Measurements from ENCODE around the gene TUBGCP2. TPM values are rescaled to one million over a fixed set of nuclear protein-coding genes. Genes with fewer than 3 reads are reported as not detected.

The TUBGCP2 gene, protein sequence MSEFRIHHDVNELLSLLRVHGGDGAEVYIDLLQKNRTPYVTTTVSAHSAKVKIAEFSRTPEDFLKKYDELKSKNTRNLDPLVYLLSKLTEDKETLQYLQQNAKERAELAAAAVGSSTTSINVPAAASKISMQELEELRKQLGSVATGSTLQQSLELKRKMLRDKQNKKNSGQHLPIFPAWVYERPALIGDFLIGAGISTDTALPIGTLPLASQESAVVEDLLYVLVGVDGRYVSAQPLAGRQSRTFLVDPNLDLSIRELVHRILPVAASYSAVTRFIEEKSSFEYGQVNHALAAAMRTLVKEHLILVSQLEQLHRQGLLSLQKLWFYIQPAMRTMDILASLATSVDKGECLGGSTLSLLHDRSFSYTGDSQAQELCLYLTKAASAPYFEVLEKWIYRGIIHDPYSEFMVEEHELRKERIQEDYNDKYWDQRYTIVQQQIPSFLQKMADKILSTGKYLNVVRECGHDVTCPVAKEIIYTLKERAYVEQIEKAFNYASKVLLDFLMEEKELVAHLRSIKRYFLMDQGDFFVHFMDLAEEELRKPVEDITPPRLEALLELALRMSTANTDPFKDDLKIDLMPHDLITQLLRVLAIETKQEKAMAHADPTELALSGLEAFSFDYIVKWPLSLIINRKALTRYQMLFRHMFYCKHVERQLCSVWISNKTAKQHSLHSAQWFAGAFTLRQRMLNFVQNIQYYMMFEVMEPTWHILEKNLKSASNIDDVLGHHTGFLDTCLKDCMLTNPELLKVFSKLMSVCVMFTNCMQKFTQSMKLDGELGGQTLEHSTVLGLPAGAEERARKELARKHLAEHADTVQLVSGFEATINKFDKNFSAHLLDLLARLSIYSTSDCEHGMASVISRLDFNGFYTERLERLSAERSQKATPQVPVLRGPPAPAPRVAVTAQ
- total RNA-seq: 36.1 and 42.4 TPM in 2 replicates

DNA sequence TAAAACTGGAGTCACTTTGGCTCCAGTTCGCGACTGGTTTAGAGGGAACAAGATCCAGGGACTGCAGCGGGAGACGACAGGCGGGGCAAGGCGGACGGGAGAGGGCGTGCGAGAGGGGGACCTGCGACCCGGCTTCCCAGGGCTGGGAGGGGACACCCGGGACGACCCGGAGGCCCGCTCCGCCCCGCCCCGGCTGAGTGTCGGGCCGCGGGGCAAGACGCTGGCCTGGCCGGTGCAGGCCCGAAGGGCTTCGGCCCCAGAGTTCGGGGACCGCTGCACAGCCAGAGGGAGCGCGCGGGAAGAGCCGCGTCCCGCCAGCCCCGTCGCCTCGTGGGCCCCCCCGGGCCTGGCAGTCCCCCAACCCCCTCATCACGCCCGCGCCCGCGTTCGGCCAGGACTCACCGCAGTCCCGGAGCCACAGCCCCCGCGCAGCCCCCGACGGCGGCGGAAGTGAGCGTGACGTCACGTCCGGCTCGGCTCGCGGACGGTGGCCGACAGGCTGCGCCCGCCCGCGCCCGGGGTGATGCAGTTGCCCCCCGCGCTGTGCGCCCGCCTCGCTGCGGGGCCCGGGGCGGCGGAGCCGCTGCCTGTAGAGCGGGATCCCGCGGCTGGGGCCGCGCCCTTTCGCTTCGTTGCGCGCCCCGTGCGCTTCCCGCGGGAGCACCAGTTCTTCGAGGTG lies at the start of gene TUBGCP2, which contains the start of gene ZNF511:
TUBGCP2 (minus strand) TSS at position 452 of the 679 bp plus-strand sequence. CDS start 5,931 bp downstream, outside the sequence.
ZNF511 (plus strand) TSS at position 494 of the 679 bp plus-strand sequence; CDS start at position 524, 30 bp downstream.

DNA sequence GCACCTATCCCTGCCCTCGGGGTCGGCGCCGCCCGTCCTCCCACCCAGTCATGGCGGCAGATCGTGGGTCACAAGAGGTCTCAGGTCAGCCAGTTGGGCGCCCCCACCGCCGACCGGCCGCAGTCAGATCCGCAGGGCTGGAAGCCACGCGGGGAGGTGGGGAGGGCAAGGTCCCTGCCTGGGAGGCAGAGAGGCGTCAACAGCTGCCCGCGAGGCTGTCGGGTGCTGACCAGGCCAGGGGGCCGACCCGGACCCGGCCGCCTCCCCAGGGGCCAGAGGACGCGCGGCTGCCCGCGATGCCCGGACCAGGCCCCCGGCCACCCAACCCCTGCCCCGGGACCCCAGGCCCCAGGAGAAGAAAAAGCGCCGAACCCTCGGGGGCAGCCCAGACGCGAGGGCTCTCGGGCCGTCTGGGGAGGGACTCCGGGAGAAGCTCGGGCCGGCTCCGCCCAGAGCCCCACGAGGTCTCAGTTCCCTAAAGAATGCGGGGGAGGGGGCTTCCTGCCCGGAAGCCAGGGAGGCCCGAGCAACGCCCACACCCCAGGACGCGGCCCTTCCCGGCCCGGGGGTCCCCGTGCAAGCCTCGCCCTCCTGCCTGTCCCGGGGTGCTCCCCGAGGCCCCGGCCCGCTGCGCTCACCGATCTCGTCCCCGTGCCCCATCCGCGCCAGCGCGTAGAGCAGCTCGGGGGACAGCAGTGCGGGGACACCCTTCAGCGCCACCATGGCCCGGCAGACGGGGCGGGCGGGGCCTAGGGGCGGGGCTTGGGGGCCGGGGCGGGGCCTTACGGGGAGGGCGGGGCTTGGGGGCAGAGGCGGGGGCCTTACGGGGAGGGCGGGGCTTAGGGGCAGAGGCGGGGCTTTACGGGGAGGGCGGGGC lies 48.9 kb upstream of the TUBGCP2 start, which contains the start of gene FUOM:
FUOM (minus strand) TSS at position 735 of the 877 bp plus-strand sequence; CDS start at position 723, 12 bp downstream.

DNA sequence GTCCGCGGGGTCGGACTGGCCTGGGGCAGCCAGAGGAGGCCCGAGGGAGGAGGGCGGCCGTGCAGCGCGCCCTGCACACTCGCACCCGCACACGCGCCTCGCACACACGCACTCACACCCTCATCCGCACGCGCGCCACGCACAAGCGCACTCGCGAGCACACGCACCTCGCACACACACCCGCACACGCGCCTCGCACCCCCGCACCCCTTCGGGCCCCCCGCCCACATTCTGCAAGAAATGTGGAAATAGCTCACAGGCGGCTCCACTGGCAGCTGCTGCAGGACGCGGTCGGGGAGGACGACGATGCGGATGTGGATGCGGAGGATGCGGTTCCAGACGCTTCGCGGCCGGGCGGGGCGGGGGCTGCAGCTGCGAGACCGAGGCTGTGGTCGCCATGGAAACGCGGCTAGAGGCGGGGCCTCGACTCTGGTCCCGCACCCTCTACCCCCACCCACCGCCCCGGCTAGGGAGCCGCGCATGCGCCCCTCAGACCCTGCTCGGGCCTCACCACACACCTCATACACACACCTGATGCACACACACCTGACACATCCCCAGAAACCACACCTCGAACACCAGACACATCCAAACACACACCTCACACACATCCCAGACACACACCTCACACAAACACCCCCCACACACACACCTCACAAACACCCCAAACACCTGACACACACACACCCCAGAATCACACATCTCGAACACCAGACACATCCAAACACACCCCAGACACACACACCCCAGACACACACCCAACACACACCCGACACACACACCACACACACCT lies 28.1 kb upstream of the TUBGCP2 start, which contains the start of gene CALY:
CALY (minus strand) TSS at position 320 of the 793 bp plus-strand sequence. CDS start 7,907 bp downstream, outside the sequence.

DNA sequence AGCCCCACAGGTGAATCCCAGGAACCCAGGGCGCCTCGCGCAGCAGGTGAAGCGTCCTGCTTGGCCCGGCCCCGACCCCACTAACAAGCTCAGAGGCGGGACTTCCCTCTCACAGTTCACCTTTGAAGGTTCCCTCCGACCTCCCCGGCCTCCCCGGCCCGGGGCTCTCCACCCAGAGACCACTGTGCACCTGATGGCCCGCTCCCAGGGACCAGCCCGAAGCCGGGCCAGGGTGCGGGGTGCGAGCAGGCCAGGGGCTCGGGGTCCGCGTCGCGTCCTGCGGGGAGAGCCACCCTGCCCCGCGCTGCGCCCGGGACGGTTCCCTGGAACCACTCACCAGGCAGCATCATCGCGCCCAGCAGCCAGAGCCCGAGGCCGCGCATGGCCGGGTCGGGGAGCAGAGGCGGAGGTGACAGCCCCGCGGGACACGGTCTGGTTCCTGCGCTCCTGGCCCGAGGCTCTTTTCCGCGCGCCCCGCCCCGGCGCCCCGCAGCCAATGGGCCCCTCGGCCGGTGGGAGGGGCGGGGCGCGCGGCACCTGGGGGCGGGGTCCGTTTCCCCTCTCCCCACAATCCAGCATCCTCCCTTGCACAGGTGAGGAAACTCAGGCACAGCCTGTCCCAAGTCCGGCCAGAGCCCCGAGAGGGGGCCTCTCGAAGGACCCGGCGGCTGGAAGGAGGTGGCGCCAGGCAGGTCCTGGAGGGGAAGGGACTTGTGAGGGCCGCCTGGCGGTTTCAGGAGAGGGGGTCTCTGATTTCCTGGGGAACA lies 32.1 kb downstream of the TUBGCP2 start, which contains the start of gene ADAM8:
ADAM8 (minus strand) TSS at position 434 of the 767 bp plus-strand sequence; CDS start at position 383, 51 bp downstream.

DNA sequence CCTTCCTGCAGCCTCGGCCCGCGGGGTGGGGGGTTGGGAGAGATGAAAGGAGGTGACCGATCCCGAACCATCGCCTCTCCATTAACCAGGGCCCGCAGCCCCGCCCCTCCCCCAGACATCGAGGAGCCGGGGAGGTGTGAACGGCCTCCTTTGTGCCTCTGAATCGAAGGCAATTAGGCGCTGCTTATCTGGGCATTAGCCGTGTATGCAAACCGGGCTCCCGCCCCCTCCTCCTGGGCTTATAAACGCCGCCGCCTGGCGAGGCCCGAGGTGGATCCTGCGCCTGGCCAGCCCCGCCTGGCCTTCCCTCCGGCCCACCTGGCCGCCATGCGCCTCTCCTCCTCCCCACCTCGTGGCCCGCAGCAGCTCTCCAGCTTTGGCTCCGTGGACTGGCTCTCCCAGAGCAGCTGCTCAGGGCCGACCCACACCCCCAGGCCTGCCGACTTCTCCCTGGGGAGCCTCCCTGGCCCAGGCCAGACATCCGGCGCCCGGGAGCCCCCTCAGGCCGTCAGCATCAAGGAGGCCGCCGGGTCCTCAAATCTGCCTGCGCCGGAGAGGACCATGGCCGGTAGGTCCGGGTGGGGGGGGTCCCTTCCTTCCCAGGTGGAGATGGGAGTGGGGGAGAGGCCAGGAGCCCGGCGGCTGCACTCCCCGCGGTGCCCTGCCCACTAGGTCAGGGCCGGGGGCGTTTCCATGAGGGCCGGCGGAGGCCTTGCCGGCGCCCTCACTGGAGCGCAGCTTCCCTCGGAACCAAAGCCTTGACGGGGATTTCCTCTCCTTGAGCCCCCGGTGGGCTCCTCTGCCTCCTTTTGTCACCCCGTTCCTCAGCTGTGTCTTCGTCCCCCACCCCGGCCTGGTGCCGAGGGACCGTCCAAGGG lies 70.8 kb downstream of the TUBGCP2 start, which contains the start of gene VENTX:
VENTX (plus strand) TSS at position 268 of the 878 bp plus-strand sequence; CDS start at position 328, 60 bp downstream.

DNA sequence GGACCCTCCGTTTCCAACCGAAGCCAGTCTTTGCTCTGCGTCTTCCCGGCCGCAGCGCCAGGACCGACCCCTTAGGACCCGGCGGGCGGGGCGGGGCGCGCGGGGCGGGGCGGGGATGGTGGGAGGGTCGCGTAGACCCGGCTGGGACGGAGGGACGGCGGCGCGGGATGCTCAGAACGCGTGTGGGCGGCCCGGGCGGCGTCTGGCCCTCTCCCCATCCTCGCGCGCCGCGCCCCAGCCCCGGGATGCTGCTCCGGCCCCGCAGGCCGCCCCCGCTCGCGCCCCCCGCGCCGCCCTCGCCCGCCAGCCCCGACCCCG lies 78.7 kb downstream of the TUBGCP2 start, which contains the start of gene UTF1:
UTF1 (plus strand) TSS at position 174 of the 318 bp plus-strand sequence; CDS start at position 246, 72 bp downstream.

Other genes starting within 250 kb of the TUBGCP2 start
- not detected in 2 replicates for gene ADGRA1, start 220.9 kb downstream of the TUBGCP2 start, total RNA-seq
- 0.36 and 0.49 TPM in 2 replicates for gene KNDC1, start 148.7 kb downstream of the TUBGCP2 start, total RNA-seq
- gene UTF1, start 78.7 kb downstream of the TUBGCP2 start, total RNA-seq: not detected in 2 replicates
- not detected in 2 replicates for gene VENTX, start 71.0 kb downstream of the TUBGCP2 start, total RNA-seq
- 0.32 TPM in 1 of 2 replicates, not detected in the other for gene ADAM8, start 32.0 kb downstream of the TUBGCP2 start, total RNA-seq
- gene ZNF511, start within 50 bp of the TUBGCP2 start, total RNA-seq: 24.2 and 27.1 TPM in 2 replicates
- gene CALY, start 28.0 kb upstream of the TUBGCP2 start, total RNA-seq: not detected in 2 replicates
- not detected in 2 replicates for gene PRAP1, start 38.5 kb upstream of the TUBGCP2 start, total RNA-seq
- gene FUOM, start 49.1 kb upstream of the TUBGCP2 start, total RNA-seq: 25.5 and 32.4 TPM in 2 replicates
- gene ECHS1, start 64.5 kb upstream of the TUBGCP2 start, total RNA-seq: 103 and 134 TPM in 2 replicates
- gene PAOX, start 70.4 kb upstream of the TUBGCP2 start, total RNA-seq: 5.6 and 7.6 TPM in 2 replicates
- gene MTG1, start 85.3 kb upstream of the TUBGCP2 start, total RNA-seq: 24.3 and 25.6 TPM in 2 replicates
- 1.3 and 2.9 TPM in 2 replicates for gene SPRN, start 115.8 kb upstream of the TUBGCP2 start, total RNA-seq
- 0.54 TPM in 1 of 2 replicates, not detected in the other for gene SCART1, start 145.1 kb upstream of the TUBGCP2 start, total RNA-seq
- gene CYP2E1, start 218.5 kb upstream of the TUBGCP2 start, total RNA-seq: not detected in 2 replicates